Measurements from ENCODE around the gene SLC28A3. TPM values are rescaled to one million over a fixed set of nuclear protein-coding genes. Genes with fewer than 3 reads are reported as not detected.

Gene SLC28A3
- total RNA-seq, 3 donors from 2014 or later (not counting 1 experiment from before 2014, with no cell fraction given), result 0.16 to 1.6 TPM; not detected in 1

- Histone ChIP-seq H3K4me3 (ENCODE audit: low read length) (no peak overlapping the region), H3K27ac (ENCODE audit: low read length) (no peak overlapping the region), H3K36me3 (ENCODE audit: control insufficient read depth, insufficient read depth, low read length) (no peaks in the 10 kb centered on the region), H3K4me1 (ENCODE audit: control insufficient read depth, insufficient read depth, low read length) (no peaks in the 10 kb centered on the region), H3K27me3 (ENCODE audit: control insufficient read depth, insufficient read depth, low read length) (no peaks in the 10 kb centered on the region), H3K9me3 (ENCODE audit: control insufficient read depth, insufficient read depth, low read length) (no peaks in the 10 kb centered on the region)
- ATAC-seq (no peak), DNase-seq (no peak)
- H3K27me3 Mint-ChIP-seq (ENCODE audit: low read depth in 2 of 2), result peaks cover 11 to 35% of the 10 kb centered on the region in 2 donors
- H3K9me3 Mint-ChIP-seq, result peaks cover 0 to 2% of the 10 kb centered on the region in 2 donors
- 84% methylated on average over 6 of the region's 7 CpGs for WGBS (ENCODE audit: insufficient coverage)
- no peak overlapping the region for H3K27ac Mint-ChIP-seq
- intact Hi-C loops (cut with micrococcal nuclease), result no loop called here
- H3K36me3 Mint-ChIP-seq, result no peaks in the 10 kb centered on the region
- no peaks in the 10 kb centered on the region for H3K4me1 Mint-ChIP-seq
- no peak overlapping the region for H3K4me3 Mint-ChIP-seq
- no peak for TF ChIP-seq CTCF (IDR thresholded peaks at IDR 0.05)
Observed at GRCh38 chr9:84251921-84252320, 88.6 kb downstream of the SLC28A3 start.

- H3K27me3 ChIP-seq (ENCODE audit: control insufficient read depth, insufficient read depth, low read length), result no peaks in the 10 kb centered on the region
- no peaks in the 10 kb centered on the region for H3K4me1 Mint-ChIP-seq
- H3K4me3 ChIP-seq (ENCODE audit: low read length), result no peak overlapping the region
- peaks cover 9 to 26% of the 10 kb centered on the region in 2 donors for H3K27me3 Mint-ChIP-seq (ENCODE audit: low read depth in 2 of 2)
- ATAC-seq (no peak), DNase-seq (no peak)
- H3K36me3 Mint-ChIP-seq, result no peaks in the 10 kb centered on the region
- intact Hi-C loops (cut with micrococcal nuclease), result no loop called here
- no peak overlapping the region for H3K4me3 Mint-ChIP-seq
- H3K9me3 ChIP-seq (ENCODE audit: control insufficient read depth, insufficient read depth, low read length), result no peaks in the 10 kb centered on the region
- WGBS (ENCODE audit: insufficient coverage), result 90% methylated on average over 5 of the region's 5 CpGs
- H3K9me3 Mint-ChIP-seq, result no peaks in the 10 kb centered on the region
- H3K4me1 ChIP-seq (ENCODE audit: control insufficient read depth, insufficient read depth, low read length), result no peaks in the 10 kb centered on the region
- no peak overlapping the region for H3K27ac Mint-ChIP-seq
- H3K36me3 ChIP-seq (ENCODE audit: control insufficient read depth, insufficient read depth, low read length), result no peaks in the 10 kb centered on the region
- no peak for TF ChIP-seq CTCF (IDR thresholded peaks at IDR 0.05)
- no peak overlapping the region for H3K27ac ChIP-seq (ENCODE audit: low read length)
Observed at GRCh38 chr9:84241817-84242373, 98.7 kb downstream of the SLC28A3 start.

GRCh38 chr9:84239343-84239742 lies 101.2 kb downstream of the SLC28A3 start:
- H3K9me3 Mint-ChIP-seq, result no peaks in the 10 kb centered on the region
- Histone ChIP-seq H3K27ac (ENCODE audit: low read length) (no peak overlapping the region), H3K4me3 (ENCODE audit: low read length) (no peak overlapping the region), H3K36me3 (ENCODE audit: control insufficient read depth, insufficient read depth, low read length) (no peaks in the 10 kb centered on the region), H3K4me1 (ENCODE audit: control insufficient read depth, insufficient read depth, low read length) (no peaks in the 10 kb centered on the region), H3K9me3 (ENCODE audit: control insufficient read depth, insufficient read depth, low read length) (peaks cover 3% of the 10 kb centered on the region), H3K27me3 (ENCODE audit: control insufficient read depth, insufficient read depth, low read length) (no peaks in the 10 kb centered on the region)
- DNase-seq (no peak), ATAC-seq (no peak)
- no peaks in the 10 kb centered on the region for H3K4me1 Mint-ChIP-seq
- H3K36me3 Mint-ChIP-seq, result no peaks in the 10 kb centered on the region
- no peak overlapping the region for H3K27ac Mint-ChIP-seq
- 86% methylated on average over 2 of the region's 2 CpGs for WGBS (ENCODE audit: insufficient coverage)
- no peak for TF ChIP-seq CTCF (IDR thresholded peaks at IDR 0.05)
- no peak overlapping the region for H3K4me3 Mint-ChIP-seq
- H3K27me3 Mint-ChIP-seq (ENCODE audit: low read depth in 2 of 2), result peaks cover 11 to 27% of the 10 kb centered on the region in 2 donors
- intact Hi-C loops (cut with micrococcal nuclease), result loop anchor here (10.0 kb wide), 1 partner anchor 75 kb away; no protein-coding TSS in a partner anchor

GRCh38 chr9:84238652-84239051 lies 101.9 kb downstream of the SLC28A3 start:
- H3K27ac ChIP-seq (ENCODE audit: low read length), result no peak overlapping the region
- no peak overlapping the region for H3K4me3 Mint-ChIP-seq
- no peaks in the 10 kb centered on the region for H3K36me3 Mint-ChIP-seq
- H3K27ac Mint-ChIP-seq, result no peak overlapping the region
- no peak for ATAC-seq
- H3K36me3 ChIP-seq (ENCODE audit: control insufficient read depth, insufficient read depth, low read length), result no peaks in the 10 kb centered on the region
- peaks cover 3% of the 10 kb centered on the region for H3K9me3 ChIP-seq (ENCODE audit: control insufficient read depth, insufficient read depth, low read length)
- 70% methylated on average over 4 of the region's 4 CpGs for WGBS (ENCODE audit: insufficient coverage)
- H3K4me3 ChIP-seq (ENCODE audit: low read length), result no peak overlapping the region
- DNase-seq, result no peak
- no peaks in the 10 kb centered on the region for H3K4me1 Mint-ChIP-seq
- no peaks in the 10 kb centered on the region for H3K4me1 ChIP-seq (ENCODE audit: control insufficient read depth, insufficient read depth, low read length)
- intact Hi-C loops (cut with micrococcal nuclease), result loop anchor here (10.0 kb wide), 1 partner anchor 76 kb away; no protein-coding TSS in a partner anchor
- H3K27me3 Mint-ChIP-seq (ENCODE audit: low read depth in 2 of 2), result peaks cover 9 to 22% of the 10 kb centered on the region in 2 donors
- H3K27me3 ChIP-seq (ENCODE audit: control insufficient read depth, insufficient read depth, low read length), result no peaks in the 10 kb centered on the region
- TF ChIP-seq CTCF (IDR thresholded peaks at IDR 0.05), result no peak
- H3K9me3 Mint-ChIP-seq, result no peaks in the 10 kb centered on the region

All from natural killer cell (primary cell).